WERI-Rb-1 (cell line): ENCODE results near the gene DNAH3.
"Not testable (repeated sequence)": the region's sequence is repeated elsewhere in the genome, so short reads cannot be mapped to it uniquely, and the experiment has no call there.

Source experiments
- DNase-seq: peaks from one replicate; pipeline ENCODE4 v3.0.0-alpha.2; 2020
- H3K27ac ChIP-seq: fragments of 250-450 bp; sonication (Bioruptor Pico); 2 replicates; pipeline ENCODE4 v1.5.1; 2020; ENCODE audit warnings: mild to moderate bottlenecking, moderate library complexity
- H3K27me3 ChIP-seq: fragments of 250-450 bp; sonication (Bioruptor Pico); 2 replicates; pipeline ENCODE4 v1.5.1; 2021; ENCODE audit warnings: mild to moderate bottlenecking, low read depth, moderate library complexity; ENCODE audit not compliant: insufficient read depth, severe bottlenecking
- H3K36me3 ChIP-seq: fragments of 250-450 bp; sonication (Bioruptor Pico); 2 replicates; pipeline ENCODE4 v1.5.1; 2020; ENCODE audit warnings: mild to moderate bottlenecking, moderate library complexity
- H3K4me3 ChIP-seq: 2 replicates; pipeline ENCODE4 v1.5.1; 2011; ENCODE audit warnings: low read depth, mild to moderate bottlenecking, control low read depth, low read length
- H3K9me3 ChIP-seq: fragments of 250-450 bp; sonication (Bioruptor Pico); 2 replicates; pipeline ENCODE4 v1.5.1; 2021; ENCODE audit warnings: mild to moderate bottlenecking, moderate library complexity; ENCODE audit not compliant: severe bottlenecking
- TF ChIP-seq, protein P1 (sequence below): IDR thresholded peaks from 2 replicates; pipeline ENCODE4 v1.5.1; 2011; ENCODE audit warnings: low read depth, mild to moderate bottlenecking, control low read depth, inconsistent platforms, low read length

Gene DNAH3

DNA sequence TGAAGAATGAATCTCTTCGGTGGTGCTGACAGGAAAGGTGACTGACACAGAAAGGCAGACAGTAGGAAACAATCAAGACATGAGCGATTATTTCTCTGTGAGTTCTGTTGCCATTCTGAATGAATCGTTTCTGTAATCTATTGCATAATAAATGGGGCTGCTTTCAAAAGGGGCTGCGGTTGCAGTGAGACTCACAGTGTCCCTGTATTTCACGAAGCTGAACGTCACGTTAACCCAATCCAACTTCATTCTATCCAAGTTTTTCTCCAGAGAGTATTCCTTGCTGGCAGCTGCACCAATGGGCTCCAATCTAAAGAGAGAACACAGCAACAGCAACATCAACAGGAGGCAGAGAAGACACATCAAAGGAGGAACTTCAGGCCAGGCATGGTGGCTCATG, 75.4 kb downstream of the DNAH3 start:
- DNase-seq, result no peak
- TF ChIP-seq, protein P1, sequence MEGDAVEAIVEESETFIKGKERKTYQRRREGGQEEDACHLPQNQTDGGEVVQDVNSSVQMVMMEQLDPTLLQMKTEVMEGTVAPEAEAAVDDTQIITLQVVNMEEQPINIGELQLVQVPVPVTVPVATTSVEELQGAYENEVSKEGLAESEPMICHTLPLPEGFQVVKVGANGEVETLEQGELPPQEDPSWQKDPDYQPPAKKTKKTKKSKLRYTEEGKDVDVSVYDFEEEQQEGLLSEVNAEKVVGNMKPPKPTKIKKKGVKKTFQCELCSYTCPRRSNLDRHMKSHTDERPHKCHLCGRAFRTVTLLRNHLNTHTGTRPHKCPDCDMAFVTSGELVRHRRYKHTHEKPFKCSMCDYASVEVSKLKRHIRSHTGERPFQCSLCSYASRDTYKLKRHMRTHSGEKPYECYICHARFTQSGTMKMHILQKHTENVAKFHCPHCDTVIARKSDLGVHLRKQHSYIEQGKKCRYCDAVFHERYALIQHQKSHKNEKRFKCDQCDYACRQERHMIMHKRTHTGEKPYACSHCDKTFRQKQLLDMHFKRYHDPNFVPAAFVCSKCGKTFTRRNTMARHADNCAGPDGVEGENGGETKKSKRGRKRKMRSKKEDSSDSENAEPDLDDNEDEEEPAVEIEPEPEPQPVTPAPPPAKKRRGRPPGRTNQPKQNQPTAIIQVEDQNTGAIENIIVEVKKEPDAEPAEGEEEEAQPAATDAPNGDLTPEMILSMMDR, result no peak
- Histone ChIP-seq H3K27me3 (no peaks in the 10 kb centered on the region), H3K9me3 (peaks cover 2% of the 10 kb centered on the region), H3K4me3 (no peak overlapping the region), H3K27ac (no peak overlapping the region), H3K36me3 (no peaks in the 10 kb centered on the region)

DNA sequence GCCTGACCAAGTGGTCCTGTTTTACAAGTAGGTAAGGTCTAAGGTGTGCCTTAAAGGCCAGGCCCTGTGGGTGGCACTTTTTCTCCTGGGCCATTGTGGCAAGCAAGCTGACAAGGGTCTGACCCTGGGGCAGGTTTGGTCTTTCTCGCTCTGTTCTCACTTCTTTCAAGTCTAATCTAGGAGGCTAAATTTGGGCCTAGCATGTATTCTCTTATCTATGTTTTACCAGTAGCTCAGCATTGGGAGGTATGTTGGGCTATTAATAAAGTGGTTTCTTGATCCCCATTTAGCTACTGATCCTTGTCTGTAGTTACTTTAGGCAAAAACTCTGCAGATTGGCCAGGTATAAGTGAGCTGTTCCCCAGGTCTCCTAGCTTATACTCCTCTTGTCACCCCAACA, 77.7 kb downstream of the DNAH3 start:
- peaks cover 2% of the 10 kb centered on the region for H3K9me3 ChIP-seq
- no peak overlapping the region for H3K27ac ChIP-seq
- DNase-seq, result no peak
- TF ChIP-seq, protein P1, result no peak
- no peaks in the 10 kb centered on the region for H3K27me3 ChIP-seq
- H3K36me3 ChIP-seq, result no peaks in the 10 kb centered on the region
- H3K4me3 ChIP-seq, result no peak overlapping the region

DNA sequence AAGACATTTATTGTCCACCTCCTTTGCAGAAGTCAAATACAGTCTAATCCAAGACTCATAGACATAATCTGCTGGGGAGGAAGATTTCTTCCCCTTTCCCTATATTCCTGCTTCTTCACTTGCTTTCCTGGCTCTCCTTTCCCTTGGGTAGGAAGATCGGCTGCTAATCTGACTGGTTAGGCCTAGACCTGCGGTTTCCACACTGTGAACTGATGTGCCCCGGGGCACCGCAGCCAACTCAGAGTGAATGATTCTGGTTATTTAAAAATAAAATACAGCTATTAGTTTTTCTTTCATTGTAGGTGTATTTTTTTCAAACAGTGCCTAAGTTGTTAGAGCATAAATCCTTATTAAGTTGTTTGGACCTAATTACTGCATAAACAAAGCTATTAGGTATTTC, 78.9 kb downstream of the DNAH3 start:
- Histone ChIP-seq H3K36me3 (no peaks in the 10 kb centered on the region), H3K27me3 (no peaks in the 10 kb centered on the region), H3K4me3 (no peak overlapping the region), H3K9me3 (peaks cover 2% of the 10 kb centered on the region), H3K27ac (no peak overlapping the region)
- TF ChIP-seq, protein P1, result no peak
- DNase-seq, result no peak

DNA sequence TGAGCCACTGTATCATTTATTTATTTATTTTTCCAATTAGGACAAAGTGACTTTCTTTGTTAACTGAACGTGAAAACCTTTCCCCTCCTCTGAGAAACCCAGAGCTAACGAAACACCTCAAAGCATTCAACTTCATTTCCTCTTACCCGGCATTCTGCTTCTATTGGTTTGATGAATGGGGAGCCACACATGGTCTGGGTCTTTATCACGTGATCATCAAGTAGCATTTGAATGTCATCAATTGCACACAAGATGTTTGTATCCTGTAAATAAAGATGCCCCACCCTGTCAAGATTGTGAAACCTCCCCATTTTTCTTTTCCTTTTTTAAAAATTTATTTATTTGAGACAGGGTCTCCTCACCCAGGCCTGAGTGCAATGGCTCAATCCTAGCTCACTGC, 80.1 kb downstream of the DNAH3 start:
- H3K27ac ChIP-seq, result no peak overlapping the region
- peaks cover 2% of the 10 kb centered on the region for H3K9me3 ChIP-seq
- no peak overlapping the region for H3K4me3 ChIP-seq
- H3K36me3 ChIP-seq, result no peaks in the 10 kb centered on the region
- H3K27me3 ChIP-seq, result no peaks in the 10 kb centered on the region
- DNase-seq, result no peak
- TF ChIP-seq, protein P1, result no peak

DNA sequence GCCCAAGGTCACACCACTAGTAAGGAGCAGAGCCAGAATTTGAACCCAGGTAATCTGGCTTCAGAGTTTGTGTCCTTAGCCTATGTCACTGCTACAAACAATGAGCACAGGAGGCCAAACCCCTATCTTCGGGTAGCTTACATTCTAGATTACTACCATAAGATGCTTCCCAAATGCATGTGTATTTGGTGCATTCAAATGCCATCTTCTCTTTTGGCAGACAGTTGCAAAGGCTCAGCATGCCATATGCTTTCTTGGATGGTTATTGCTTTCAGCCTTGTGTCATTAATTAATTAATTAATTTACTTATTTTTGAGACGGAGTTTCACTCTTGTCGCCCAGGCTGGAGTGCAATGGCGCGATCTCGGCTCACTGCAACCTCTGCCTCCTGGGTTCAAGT, 80.7 kb downstream of the DNAH3 start:
- H3K4me3 ChIP-seq, result no peak overlapping the region
- peaks cover 2% of the 10 kb centered on the region for H3K9me3 ChIP-seq
- no peak for DNase-seq
- H3K36me3 ChIP-seq, result no peaks in the 10 kb centered on the region
- no peaks in the 10 kb centered on the region for H3K27me3 ChIP-seq
- no peak overlapping the region for H3K27ac ChIP-seq
- TF ChIP-seq, protein P1, result no peak

DNA sequence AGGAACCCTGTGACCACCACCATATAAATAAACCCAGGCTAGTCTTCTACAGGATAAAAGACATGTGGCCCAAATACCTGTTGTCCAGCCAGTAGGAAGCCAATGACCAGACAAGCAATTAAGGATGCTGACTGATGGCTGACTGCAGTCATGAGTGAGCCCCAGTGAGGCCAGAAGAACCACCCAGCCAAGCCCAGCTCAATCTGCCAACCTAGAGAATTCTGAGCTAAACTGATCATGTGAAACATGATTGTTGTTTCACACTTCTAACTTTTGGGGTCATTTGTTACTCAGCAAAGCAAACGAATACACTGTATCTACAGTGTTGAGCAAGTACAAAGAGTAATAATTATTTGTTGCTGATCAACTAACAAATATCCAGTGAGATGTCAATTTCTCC, 86.4 kb downstream of the DNAH3 start:
- no peaks in the 10 kb centered on the region for H3K36me3 ChIP-seq
- TF ChIP-seq, protein P1, result no peak
- no peaks in the 10 kb centered on the region for H3K27me3 ChIP-seq

DNA sequence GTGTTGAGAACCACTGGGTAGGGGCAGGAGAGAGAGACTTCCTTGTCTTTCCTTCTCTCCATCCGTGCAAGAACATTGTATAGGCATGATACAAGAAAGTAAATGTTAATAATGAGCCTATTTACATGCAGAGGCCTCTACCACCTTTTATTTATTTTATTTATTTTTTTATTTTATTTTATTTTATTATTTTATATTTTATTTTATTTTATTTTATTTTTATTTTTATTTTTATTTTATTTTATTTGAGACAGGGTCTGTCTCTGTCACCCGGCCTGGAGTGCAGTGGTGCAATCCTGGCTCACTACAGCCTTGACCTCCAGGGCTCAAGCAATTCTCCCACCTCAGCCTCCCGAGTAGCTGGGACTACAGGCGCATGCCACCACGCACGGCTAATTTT, 87.3 kb downstream of the DNAH3 start:
- H3K9me3 ChIP-seq, H3K4me3 ChIP-seq, DNase-seq, H3K27me3 ChIP-seq, H3K27ac ChIP-seq, H3K36me3 ChIP-seq: not testable (repeated sequence)

More for the DNA sequence above, 86.4 kb downstream of the DNAH3 start:
- no peaks in the 10 kb centered on the region for H3K9me3 ChIP-seq
- no peak overlapping the region for H3K27ac ChIP-seq
- no peak for DNase-seq
- no peak overlapping the region for H3K4me3 ChIP-seq
